Nephron (organoid): ENCODE measurements around the gene SCAPER.

Source experiments
- H3K27ac Mint-ChIP-seq, 3 experiments: 2 replicates each; pipeline ENCODE4 v1.8.0; 2020; ENCODE audit warnings: mixed read lengths in 3 of 3, mild to moderate bottlenecking in 2 of 3, moderate library complexity in 1 of 3
- H3K27me3 Mint-ChIP-seq: 2 replicates; pipeline ENCODE4 v1.8.0; 2021; ENCODE audit warnings: low read depth, mild to moderate bottlenecking, moderate library complexity, mixed read lengths
- H3K36me3 Mint-ChIP-seq: 2 replicates; pipeline ENCODE4 v1.8.0; 2020; ENCODE audit warnings: low read depth, mixed read lengths
- H3K4me1 Mint-ChIP-seq: 2 replicates; pipeline ENCODE4 v1.8.0; 2020; ENCODE audit warnings: mixed read lengths
- H3K4me3 Mint-ChIP-seq, 3 experiments: 2 replicates each; pipeline ENCODE4 v1.8.0; 2020; ENCODE audit warnings: mild to moderate bottlenecking in 3 of 3, mixed read lengths in 3 of 3, moderate library complexity in 2 of 3
- H3K9me3 Mint-ChIP-seq: 2 replicates; pipeline ENCODE4 v1.8.0; 2020; ENCODE audit warnings: mixed read lengths
- TF ChIP-seq, protein P1 (sequence below), 3 experiments: fragments of 200-600 bp; sonication (generic); IDR thresholded peaks; one replicate each; pipeline ENCODE4 v1.5.0; 2021; ENCODE audit warnings: antibody characterized with exemption in 3 of 3; ENCODE audit not compliant: unreplicated experiment in 3 of 3

Gene SCAPER

GRCh38 chr15:76667943-76668715, 237.0 kb downstream of the SCAPER start:
- no peak overlapping the region for H3K4me3 Mint-ChIP-seq
- no peaks in the 10 kb centered on the region for H3K9me3 Mint-ChIP-seq
- no peaks in the 10 kb centered on the region for H3K27me3 Mint-ChIP-seq
- H3K4me1 Mint-ChIP-seq: peaks cover 5% of the 10 kb centered on the region
- H3K36me3 Mint-ChIP-seq: no peaks in the 10 kb centered on the region
- no peak overlapping the region for H3K27ac Mint-ChIP-seq
- TF ChIP-seq, protein P1, sequence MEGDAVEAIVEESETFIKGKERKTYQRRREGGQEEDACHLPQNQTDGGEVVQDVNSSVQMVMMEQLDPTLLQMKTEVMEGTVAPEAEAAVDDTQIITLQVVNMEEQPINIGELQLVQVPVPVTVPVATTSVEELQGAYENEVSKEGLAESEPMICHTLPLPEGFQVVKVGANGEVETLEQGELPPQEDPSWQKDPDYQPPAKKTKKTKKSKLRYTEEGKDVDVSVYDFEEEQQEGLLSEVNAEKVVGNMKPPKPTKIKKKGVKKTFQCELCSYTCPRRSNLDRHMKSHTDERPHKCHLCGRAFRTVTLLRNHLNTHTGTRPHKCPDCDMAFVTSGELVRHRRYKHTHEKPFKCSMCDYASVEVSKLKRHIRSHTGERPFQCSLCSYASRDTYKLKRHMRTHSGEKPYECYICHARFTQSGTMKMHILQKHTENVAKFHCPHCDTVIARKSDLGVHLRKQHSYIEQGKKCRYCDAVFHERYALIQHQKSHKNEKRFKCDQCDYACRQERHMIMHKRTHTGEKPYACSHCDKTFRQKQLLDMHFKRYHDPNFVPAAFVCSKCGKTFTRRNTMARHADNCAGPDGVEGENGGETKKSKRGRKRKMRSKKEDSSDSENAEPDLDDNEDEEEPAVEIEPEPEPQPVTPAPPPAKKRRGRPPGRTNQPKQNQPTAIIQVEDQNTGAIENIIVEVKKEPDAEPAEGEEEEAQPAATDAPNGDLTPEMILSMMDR (IDR thresholded peaks at IDR 0.05; ENCODE audit: unreplicated experiment in 3 of 3): no peak

- no peak overlapping the region for H3K27ac Mint-ChIP-seq
- peaks cover 15% of the 10 kb centered on the region for H3K36me3 Mint-ChIP-seq
- TF ChIP-seq, protein P1 (IDR thresholded peaks at IDR 0.05; ENCODE audit: unreplicated experiment in 3 of 3): no peak
- H3K4me3 Mint-ChIP-seq: no peak overlapping the region
- peaks cover 6% of the 10 kb centered on the region for H3K9me3 Mint-ChIP-seq
- H3K27me3 Mint-ChIP-seq: no peaks in the 10 kb centered on the region
- peaks cover 5% of the 10 kb centered on the region for H3K4me1 Mint-ChIP-seq
These were observed 240.2 kb downstream of the SCAPER start for GRCh38 chr15:76664895-76665294.

DNA sequence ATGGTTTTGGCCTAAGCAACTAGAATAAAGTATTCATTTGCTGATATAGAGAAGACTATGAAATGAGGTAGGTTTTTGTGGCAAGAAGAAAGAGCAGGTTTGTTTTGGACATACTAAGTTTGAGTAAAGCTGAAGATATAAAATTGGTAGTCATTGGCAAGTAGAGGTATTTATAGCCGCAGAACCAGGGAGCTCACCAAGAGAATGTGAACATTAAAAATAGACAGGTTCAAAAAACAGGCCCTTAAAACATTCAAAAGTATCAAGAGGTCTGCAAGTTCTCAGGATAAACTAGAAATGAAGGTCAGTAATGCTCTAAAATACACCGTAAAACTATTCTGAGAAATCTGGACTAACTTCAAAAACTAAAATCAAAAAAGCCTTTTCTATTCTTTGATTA, 240.7 kb downstream of the SCAPER start:
- H3K9me3 Mint-ChIP-seq: peaks cover 8% of the 10 kb centered on the region
- no peaks in the 10 kb centered on the region for H3K27me3 Mint-ChIP-seq
- H3K4me3 Mint-ChIP-seq: no peak overlapping the region
- peaks cover 18% of the 10 kb centered on the region for H3K36me3 Mint-ChIP-seq
- no peak overlapping the region for H3K27ac Mint-ChIP-seq
- TF ChIP-seq, protein P1 (IDR thresholded peaks at IDR 0.05; ENCODE audit: unreplicated experiment in 3 of 3): no peak
- H3K4me1 Mint-ChIP-seq: peaks cover 5% of the 10 kb centered on the region

GRCh38 chr15:76663529-76663928, 241.6 kb downstream of the SCAPER start:
- peaks cover 22% of the 10 kb centered on the region for H3K36me3 Mint-ChIP-seq
- peaks cover 5% of the 10 kb centered on the region for H3K4me1 Mint-ChIP-seq
- H3K27me3 Mint-ChIP-seq: no peaks in the 10 kb centered on the region
- TF ChIP-seq, protein P1 (IDR thresholded peaks at IDR 0.05; ENCODE audit: unreplicated experiment in 3 of 3): no peak
- H3K9me3 Mint-ChIP-seq: peaks cover 11% of the 10 kb centered on the region
- H3K4me3 Mint-ChIP-seq: no peak overlapping the region
- no peak overlapping the region for H3K27ac Mint-ChIP-seq

DNA sequence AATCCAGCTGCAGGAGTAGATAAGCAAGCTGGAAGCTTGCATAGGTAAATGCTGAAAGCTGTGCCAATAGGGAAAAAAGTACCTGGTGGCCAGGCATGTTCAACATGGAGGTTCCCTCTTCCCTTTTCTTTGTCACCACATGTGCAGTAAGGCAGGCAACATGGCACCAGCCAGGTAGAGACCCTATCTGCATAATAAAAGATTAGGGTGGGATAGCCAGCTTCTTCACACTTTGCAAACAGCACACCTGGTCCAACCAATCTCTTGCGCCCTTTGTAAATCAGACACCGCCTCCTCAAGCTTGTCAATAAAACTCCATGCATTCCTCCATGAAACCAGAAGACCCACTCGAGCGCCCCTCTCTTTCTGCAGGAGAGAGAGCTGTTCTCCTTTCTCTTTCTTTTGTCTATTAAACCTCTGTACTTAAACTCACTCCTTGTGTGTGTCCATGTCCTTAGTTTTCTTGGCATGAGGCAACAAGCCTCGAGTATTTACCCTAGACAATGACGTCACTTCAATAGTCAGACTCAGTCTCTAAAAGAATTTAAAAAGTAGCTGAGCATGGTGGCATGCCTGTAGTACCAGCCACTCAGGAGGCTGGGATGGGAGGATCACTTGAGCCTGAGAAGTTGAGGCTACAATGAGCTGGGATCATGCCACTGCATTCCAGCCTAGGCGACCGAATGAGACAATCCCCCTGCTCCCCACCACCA, 256.3 kb downstream of the SCAPER start:
- H3K9me3 Mint-ChIP-seq: peaks cover 13% of the 10 kb centered on the region
- no peaks in the 10 kb centered on the region for H3K4me1 Mint-ChIP-seq
- H3K36me3 Mint-ChIP-seq: peaks cover 44% of the 10 kb centered on the region
- TF ChIP-seq, protein P1 (IDR thresholded peaks at IDR 0.05; ENCODE audit: unreplicated experiment in 3 of 3): no peak
- H3K27ac Mint-ChIP-seq: no peak overlapping the region
- no peak overlapping the region for H3K4me3 Mint-ChIP-seq
- no peaks in the 10 kb centered on the region for H3K27me3 Mint-ChIP-seq
